MM.1S (cell line): Measurements from ENCODE around the gene TMEM123.
"Not testable (repeated sequence)": the region's sequence is repeated elsewhere in the genome, so short reads cannot be mapped to it uniquely, and the experiment has no call there.

Experiments used
- DNase-seq: peaks from one replicate; pipeline ENCODE4 v3.0.0-alpha.2; 2015
- H2AFZ ChIP-seq: fragments of 300-600 bp; sonication (generic); 2 replicates; pipeline ENCODE4 v1.6.0; 2016; ENCODE audit warnings: antibody characterized with exemption, low read length
- H3F3A ChIP-seq: fragments of 300-600 bp; sonication (generic); 2 replicates; pipeline ENCODE4 v1.6.1; 2016; ENCODE audit warnings: mild to moderate bottlenecking, antibody characterized with exemption, low read length, moderate library complexity, mixed read lengths; ENCODE audit not compliant: insufficient read depth
- H3K27ac ChIP-seq: fragments of 300-600 bp; sonication (generic); 2 replicates; pipeline ENCODE4 v1.5.1; 2016; ENCODE audit warnings: mild to moderate bottlenecking, low read length
- H3K27me3 ChIP-seq: fragments of 300-600 bp; sonication (generic); replicated peaks from 2 replicates; pipeline ENCODE4 v1.6.0; 2016; ENCODE audit warnings: low read length; ENCODE audit not compliant: insufficient read depth
- H3K36me3 ChIP-seq: fragments of 300-600 bp; sonication (generic); replicated peaks from 2 replicates; pipeline ENCODE4 v1.6.1; 2016; ENCODE audit warnings: mild to moderate bottlenecking, low read length, mixed read lengths; ENCODE audit not compliant: insufficient read depth
- H3K4me1 ChIP-seq: fragments of 300-600 bp; sonication (generic); 2 replicates; pipeline ENCODE4 v1.6.1; 2016; ENCODE audit warnings: low read length, mixed read lengths
- H3K4me2 ChIP-seq: fragments of 300-600 bp; sonication (generic); 2 replicates; pipeline ENCODE4 v1.6.0; 2016; ENCODE audit warnings: low read depth, low read length
- H3K4me3 ChIP-seq: fragments of 300-600 bp; sonication (generic); 2 replicates; pipeline ENCODE4 v1.5.1; 2016; ENCODE audit warnings: low read length, mixed read lengths
- H3K79me2 ChIP-seq: fragments of 300-600 bp; sonication (generic); 2 replicates; pipeline ENCODE4 v1.6.1; 2016; ENCODE audit warnings: mixed run types, low read length, mixed read lengths
- H3K9ac ChIP-seq: fragments of 300-600 bp; sonication (generic); 2 replicates; pipeline ENCODE4 v1.6.1; 2016; ENCODE audit warnings: low read length, mixed read lengths
- H3K9me2 ChIP-seq: fragments of 300-600 bp; sonication (generic); replicated peaks from 2 replicates; pipeline ENCODE4 v1.6.1; 2016; ENCODE audit warnings: mild to moderate bottlenecking, low read length, mixed read lengths; ENCODE audit not compliant: insufficient read depth
- H3K9me3 ChIP-seq: fragments of 300-600 bp; sonication (generic); replicated peaks from 2 replicates; pipeline ENCODE4 v1.6.1; 2016; ENCODE audit warnings: mild to moderate bottlenecking, low read length, mixed read lengths; ENCODE audit not compliant: insufficient read depth
- H4K20me1 ChIP-seq: fragments of 300-600 bp; sonication (generic); 2 replicates; pipeline ENCODE4 v1.6.1; 2016; ENCODE audit warnings: mild to moderate bottlenecking, low read length, moderate library complexity, mixed read lengths; ENCODE audit not compliant: insufficient read depth
- CTCF ChIP-seq: fragments of 300-600 bp; sonication (generic); IDR thresholded peaks from 2 replicates; pipeline ENCODE4 v1.5.1; 2016; ENCODE audit warnings: antibody characterized with exemption, low read length, mixed read lengths
- EZH2 ChIP-seq: fragments of 300-600 bp; sonication (generic); optimal IDR thresholded peaks from 2 replicates; pipeline ENCODE3; 2017; ENCODE audit warnings: low read depth, mild to moderate bottlenecking, antibody characterized with exemption, low read length, mixed read lengths
- EZH2phosphoT487 ChIP-seq: fragments of 300-600 bp; sonication (generic); IDR thresholded peaks from 2 replicates; pipeline ENCODE4 v1.6.1; 2018; ENCODE audit warnings: antibody characterized with exemption, low read length

The TMEM123 gene

GRCh38 chr11:102375720-102376399 is 76.7 kb downstream of the TMEM123 start:
- Histone ChIP-seq H3K4me2 (no peak overlapping the region), H3K27me3 (no peaks in the 10 kb centered on the region), H3K79me2 (peaks cover 3% of the 10 kb centered on the region), H2AFZ (no peak overlapping the region), H3F3A (no peaks in the 10 kb centered on the region), H3K4me3 (no peak overlapping the region), H3K36me3 (0 out of 2 replicates have a peak, but pooled peaks cover 5% of the 10 kb centered on the region), H3K9me3 (no peaks in the 10 kb centered on the region), H4K20me1 (no peaks in the 10 kb centered on the region), H3K27ac (no peak overlapping the region), H3K9ac (no peak overlapping the region), H3K4me1 (no peaks in the 10 kb centered on the region), H3K9me2 (no peaks in the 10 kb centered on the region)
- no peak for DNase-seq
- TF ChIP-seq CTCF: no peak
- no peak for TF ChIP-seq EZH2

- not testable (repeated sequence) for H2AFZ ChIP-seq, H3K4me2 ChIP-seq, H3K79me2 ChIP-seq, H3K4me1 ChIP-seq, H3K9ac ChIP-seq, H3F3A ChIP-seq, H4K20me1 ChIP-seq, H3K9me2 ChIP-seq, H3K36me3 ChIP-seq, H3K27ac ChIP-seq, H3K4me3 ChIP-seq, H3K27me3 ChIP-seq, H3K9me3 ChIP-seq, DNase-seq
Measured at GRCh38 chr11:102374633-102375424, 77.7 kb downstream of the TMEM123 start.

- Histone ChIP-seq H3K79me2 (no peaks in the 10 kb centered on the region), H3K9ac (no peak overlapping the region), H4K20me1 (no peaks in the 10 kb centered on the region), H3K36me3 (peaks cover 4% of the 10 kb centered on the region; the same call in 1 of the 2 replicates), H2AFZ (no peak overlapping the region), H3K4me1 (peaks cover 5% of the 10 kb centered on the region; the same call in 1 of the 2 replicates), H3F3A (0 out of 2 replicates have a peak, but pooled peaks cover 3% of the 10 kb centered on the region), H3K4me2 (no peak overlapping the region), H3K27me3 (no peaks in the 10 kb centered on the region), H3K4me3 (no peak overlapping the region), H3K9me2 (no peaks in the 10 kb centered on the region), H3K9me3 (no peaks in the 10 kb centered on the region), H3K27ac (no peak overlapping the region)
- no peak for TF ChIP-seq EZH2
- no peak for TF ChIP-seq CTCF
- no peak for TF ChIP-seq EZH2phosphoT487
- DNase-seq: peak; percentile 14
Measured at GRCh38 chr11:102368472-102368871, 84.1 kb downstream of the TMEM123 start.
